Activated T-cell treated with anti-CD3 and anti-CD28 coated beads for 48 hours (primary cell): ENCODE results near the gene SPATS2L.

Experiments used
- DNase-seq: peaks from one replicate; pipeline ENCODE4 v3.0.0-alpha.2; 2020; ENCODE audit warnings: low read depth

SPATS2L gene, protein sequence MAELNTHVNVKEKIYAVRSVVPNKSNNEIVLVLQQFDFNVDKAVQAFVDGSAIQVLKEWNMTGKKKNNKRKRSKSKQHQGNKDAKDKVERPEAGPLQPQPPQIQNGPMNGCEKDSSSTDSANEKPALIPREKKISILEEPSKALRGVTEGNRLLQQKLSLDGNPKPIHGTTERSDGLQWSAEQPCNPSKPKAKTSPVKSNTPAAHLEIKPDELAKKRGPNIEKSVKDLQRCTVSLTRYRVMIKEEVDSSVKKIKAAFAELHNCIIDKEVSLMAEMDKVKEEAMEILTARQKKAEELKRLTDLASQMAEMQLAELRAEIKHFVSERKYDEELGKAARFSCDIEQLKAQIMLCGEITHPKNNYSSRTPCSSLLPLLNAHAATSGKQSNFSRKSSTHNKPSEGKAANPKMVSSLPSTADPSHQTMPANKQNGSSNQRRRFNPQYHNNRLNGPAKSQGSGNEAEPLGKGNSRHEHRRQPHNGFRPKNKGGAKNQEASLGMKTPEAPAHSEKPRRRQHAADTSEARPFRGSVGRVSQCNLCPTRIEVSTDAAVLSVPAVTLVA

DNA sequence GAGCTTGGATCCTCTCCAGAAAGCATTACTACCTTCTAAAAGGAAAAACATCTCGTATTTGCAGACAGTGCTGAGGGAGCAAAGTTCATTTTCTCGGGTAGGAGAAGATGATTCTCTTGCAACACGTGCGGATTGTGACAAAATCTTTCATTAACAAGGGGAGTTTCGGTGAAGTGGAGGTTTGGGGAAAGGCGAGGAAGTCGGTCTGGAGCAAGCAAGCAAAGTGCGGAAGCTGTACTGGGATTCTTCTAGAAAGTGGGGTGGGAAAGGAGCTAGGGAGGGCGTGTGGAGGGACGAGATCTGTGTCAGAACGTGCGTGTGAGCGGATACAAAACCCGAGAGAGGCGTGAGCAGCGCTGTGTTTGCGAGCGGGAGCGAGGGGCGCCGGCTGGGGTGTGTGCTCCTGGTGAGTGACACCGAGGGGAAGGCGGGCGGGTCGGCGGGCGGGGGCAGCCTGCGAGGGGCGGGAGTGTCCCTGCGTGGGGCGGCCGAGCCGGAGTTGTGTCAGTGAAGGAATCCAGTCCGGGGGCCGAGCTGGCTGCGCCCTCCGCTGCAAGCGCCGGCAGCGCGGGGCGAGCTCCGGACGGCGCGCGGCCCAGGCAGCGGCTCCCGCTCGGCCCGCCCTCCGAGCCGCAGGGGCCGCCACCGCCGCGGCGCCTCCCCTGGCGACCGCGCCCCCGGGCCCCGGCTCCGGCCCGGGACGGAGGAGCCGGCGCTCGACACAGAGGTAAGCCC is at the start of gene SPATS2L:
Gene SPATS2L, plus strand, starts transcription at position 498 of the 735 bp plus-strand sequence. CDS start 82,552 bp downstream, outside the sequence.
- peak; percentile 55 for DNase-seq

DNA sequence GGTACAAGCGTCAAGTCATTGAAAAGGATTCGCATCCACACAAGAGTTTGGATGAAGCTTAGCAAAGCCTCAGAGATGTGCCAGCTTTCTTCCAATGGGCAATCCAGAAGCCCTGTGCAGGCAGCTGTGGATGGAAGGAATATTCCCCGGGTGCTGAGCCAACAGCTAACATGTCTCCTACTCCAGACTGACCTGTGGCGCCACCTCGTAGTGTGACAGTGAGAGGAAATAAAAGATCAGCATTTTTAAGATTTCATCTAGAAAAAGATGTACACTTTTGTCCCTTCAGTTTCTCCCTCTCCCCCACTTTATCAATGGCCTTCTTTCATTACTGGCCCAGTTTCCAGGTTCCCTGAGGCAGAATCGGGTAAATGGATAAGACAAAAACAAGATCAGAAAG is 48.9 kb upstream of the SPATS2L start:
- DNase-seq = no peak

DNA sequence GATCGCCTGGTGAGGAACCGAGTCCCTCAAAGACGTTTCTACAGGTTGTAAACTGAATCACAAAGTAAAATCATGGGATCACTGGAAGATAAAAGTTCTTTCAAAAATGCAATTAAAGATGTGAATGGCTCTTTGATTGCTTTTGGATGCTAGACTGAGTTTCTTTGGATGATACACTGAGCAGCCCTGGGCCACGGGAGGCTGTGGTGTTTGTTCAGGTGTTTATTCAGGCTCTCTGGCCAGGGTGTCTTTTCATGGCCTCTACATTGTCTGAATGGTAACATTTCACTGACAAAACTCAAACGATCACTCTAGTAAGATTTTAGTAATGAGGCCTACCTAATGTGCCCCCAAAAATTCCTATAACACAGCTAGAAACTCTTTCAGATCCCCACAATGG is 48.4 kb upstream of the SPATS2L start:
- DNase-seq = no peak

DNA sequence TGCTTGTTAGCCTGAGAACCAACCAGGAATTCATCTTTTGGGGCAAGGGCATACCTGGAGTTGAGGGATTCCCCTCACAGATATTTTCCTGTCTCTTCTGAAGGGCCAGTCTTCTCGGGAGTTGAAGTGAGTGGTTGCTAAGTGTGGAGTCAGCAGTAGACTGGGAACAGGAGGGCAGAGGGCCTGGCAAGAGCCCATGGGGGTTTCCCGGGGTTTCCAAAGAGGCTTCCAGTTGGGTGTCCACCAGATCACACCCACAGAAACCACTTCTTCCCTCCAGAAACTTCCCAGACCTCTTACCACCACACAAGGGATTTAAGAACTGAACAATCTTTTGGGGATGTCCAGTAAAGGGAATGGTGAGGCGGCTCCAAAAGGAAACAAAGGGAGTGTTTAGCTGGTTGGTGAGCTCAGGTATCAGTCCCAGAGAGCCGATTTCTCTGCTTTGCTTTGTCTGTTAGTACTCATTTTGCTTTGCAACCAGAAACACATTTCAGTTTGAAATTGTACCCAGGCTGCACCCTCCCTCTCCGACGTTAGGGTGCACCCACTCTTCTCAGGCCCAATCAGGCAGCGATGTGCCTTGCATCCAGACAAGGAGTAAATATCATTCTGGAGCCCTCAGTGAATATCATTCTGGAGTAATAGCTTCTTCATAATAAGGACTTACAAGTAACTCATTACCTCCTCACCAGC is 47.5 kb upstream of the SPATS2L start:
- no peak for DNase-seq

DNA sequence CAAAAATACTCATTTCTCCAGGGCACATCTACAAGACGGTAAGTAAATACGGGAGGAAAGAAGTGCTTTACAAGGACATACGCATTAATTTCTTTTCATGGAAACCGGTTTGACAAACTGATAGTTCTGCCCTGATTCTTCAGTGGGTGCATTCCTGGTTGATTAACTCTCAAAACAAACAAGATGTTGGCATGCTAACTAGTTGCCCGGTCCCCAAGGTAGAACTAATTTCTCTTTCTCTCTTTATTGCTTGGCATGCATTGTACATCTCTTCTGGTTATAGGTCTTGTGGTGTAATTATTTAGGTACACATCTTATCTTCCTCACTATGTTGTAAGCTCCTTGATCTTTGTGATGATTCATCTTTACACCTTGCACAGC is 46.9 kb upstream of the SPATS2L start:
- DNase-seq = no peak

DNA sequence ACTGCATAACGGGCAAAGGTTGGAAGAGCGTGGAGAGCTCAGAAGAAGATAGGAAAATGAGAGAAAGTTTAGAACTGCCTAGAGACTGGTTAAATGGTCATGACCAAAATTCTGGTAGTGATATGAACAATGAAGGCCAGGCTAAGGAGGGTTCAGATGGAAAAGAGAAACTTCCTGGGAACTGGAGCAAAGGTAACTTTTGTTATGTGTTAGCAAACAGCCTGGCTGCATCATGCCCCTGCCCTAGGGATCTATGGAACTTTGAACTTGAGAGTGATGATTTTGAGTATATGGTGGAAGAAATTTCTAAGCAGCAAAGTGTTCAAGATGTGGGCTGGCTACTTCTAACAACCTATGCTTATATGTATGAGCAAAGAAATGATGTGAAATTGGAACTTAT is 44.4 kb upstream of the SPATS2L start:
- DNase-seq = no peak

DNA sequence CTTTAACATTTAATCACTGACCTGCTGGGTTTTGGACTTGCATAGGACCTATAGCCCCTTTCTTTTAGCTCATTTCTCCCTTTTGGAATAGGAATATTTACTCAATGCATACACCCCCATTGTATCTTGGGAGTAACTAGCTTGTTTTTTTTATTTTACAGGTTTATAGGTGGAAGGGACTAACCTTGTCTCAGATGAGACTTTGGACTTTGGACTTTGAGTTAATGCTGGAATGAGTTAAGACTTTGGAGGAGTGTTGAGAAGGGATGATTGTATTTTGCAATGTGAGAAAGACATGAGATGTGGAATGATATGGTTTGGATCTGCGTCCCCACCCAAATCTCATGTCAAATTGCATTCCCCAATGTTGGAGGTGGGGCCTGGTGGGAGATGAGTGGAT is 43.2 kb upstream of the SPATS2L start:
- DNase-seq = no peak

DNA sequence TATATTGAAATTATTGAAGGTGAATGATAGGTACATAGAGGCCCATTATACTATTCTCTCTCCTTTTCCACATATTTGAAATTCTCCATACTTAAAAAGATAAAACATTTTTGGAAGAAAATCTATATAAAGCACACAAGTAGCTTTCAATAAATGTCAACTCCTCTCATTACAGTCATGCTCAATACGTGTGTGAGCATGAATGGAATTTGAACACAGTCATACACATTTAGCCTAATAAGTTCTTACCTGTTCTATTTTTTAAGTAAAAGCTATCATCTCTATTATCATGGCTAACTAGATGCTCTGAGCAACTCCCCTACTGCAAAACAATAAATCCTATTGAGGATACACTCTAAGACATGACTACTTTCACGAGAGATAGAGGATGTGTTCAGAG is 41.9 kb upstream of the SPATS2L start:
- DNase-seq = no peak

DNA sequence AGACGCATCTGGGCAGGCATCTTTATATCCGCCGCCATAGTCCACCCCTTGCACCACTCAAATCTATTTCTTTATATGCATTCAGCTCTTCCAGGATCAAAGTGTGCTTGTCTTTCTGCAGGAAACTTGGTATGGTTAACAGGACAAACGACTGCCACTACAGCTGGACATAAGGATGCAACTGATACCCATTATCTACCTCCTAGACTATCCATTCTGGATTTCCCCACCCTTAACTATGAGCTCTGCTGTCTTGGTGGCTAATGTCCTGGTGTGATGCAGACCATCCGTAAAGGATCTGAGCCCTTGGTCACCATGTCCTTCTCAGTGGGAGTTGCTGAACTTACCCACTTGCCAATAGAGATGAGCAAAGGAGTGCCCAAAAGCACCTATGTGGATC is 40.1 kb upstream of the SPATS2L start:
- DNase-seq = no peak

DNA sequence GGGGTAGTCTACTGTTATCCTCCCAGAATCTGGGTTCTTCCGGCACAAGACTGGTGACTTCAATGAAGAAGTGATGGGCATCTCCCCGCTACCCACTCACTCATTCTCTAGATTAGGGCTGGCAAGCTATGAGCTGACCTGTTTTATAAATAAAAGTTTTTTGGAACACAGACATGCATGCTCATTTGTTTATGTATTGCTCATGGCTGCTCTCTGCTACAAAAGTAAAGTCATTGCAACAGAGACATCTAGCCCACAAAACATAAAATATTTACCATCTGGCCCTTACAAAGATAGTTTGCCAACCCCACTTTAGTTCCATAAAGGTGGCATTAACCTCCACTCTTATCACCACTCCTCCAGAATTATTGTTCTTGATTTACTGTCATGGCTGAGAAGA is 39.1 kb upstream of the SPATS2L start:
- no peak for DNase-seq

DNA sequence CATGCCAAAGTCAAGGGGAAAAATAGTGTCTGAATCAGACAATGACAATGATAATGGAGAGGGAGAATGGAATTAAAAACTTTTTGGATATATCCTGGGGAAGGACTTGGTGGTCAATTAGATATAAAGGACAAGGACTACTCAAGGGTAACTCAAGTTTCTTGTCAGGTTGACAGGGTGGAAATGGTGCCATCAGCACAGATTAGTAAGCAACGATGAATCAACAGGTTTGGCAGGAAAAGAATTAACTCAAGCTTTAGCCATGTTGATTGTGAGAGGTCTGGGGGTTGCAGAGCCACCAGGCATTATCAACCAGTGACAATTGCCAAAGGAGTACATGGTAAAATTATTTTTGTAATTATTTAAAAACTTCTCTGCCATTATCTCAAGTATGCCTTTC is 35.8 kb upstream of the SPATS2L start:
- no peak for DNase-seq

DNA sequence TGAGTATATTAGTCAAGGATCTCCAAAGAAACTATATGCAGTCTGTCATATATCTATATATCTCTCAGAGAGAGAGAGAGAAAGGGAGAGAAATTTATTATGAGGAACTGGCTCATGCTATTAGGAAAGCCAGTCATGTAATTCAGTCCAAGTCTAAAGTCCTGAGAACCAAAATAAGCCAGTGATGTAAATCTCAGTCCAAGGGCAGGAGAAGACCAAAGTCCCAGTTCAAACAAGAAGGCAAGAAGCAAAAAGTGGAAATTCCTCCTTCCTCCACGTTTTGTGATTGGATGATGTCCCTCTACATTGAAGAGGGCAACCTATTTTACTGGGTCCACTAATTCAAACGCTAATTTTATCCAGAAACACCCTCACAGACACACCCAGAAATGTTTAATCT is 34.2 kb upstream of the SPATS2L start:
- DNase-seq = no peak

DNA sequence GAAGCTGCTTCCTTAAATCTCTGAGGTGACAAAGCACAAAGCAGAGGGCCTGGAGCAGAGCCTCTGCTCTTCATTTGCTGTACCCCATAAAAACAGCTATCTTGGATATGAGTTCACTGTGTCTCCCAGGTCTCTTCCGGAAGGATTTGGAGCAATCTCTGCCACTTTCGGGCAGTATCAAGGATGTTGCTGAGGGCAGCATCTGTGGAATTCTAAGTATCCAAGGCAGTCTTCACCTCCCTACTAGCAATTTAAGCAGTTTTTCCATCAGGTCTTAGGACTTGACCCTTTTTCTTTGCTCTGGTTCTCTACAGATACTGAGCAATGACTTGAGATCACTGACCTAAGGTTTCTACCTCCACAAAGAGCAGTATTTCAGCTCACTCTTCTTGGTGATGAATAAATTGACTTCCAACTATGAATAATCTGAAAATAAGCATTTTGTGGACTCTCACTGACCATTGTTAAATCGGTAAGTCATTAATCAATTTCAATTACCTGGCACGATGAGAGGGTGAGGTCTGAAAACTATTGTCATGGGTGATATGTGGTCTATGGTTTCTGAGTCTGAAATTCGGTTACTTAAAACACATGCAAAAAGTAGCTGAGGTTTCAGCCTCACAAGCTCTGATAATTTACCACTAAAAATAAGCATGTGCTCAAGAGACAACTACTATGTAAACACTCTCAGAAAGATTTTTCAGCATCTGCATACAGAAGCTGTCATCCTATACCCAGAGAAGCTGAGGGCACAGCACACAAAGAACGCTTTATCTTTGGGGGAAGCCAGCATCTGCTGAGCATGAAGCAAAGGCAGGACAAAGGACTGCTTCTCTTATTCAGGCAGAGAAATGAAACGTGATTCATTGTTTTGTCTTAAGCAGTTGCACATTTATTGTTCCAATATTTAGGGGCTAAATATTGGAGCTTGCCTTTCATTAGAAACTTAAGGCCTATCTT is 32.1 kb upstream of the SPATS2L start:
- DNase-seq = no peak

DNA sequence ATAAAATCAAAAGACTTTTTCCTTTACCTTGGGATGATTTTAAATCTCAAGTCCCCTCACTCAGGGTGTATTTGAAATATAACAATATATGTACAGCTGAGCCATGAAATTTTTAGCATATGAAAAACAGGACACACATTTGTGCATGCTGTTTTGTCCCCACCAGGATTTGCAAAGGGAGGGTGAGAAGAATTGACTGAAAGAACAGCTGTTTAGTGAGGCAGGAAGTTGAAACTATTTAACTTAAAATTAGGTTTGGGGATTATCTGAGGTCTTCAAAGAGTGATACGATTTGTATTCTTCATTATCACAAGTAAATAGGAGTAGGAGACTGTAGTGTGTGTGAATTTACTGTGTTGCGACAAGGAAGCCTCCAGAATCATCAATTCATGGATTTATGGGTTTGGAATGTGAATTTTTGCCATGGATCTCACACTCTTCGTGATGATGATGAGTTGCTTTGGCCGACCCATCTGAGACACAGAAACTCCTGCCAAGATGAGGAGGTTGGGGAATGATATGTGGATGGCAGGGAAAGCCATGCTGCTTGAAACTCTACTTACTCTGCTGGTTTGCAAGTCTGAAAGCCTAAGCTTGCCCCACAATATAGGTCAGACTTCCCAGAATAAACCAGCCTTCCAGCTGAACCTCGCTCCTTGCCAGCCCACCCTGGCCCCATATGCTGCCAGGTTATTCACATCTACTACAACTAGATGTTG is 31.0 kb upstream of the SPATS2L start:
- DNase-seq = no peak

DNA sequence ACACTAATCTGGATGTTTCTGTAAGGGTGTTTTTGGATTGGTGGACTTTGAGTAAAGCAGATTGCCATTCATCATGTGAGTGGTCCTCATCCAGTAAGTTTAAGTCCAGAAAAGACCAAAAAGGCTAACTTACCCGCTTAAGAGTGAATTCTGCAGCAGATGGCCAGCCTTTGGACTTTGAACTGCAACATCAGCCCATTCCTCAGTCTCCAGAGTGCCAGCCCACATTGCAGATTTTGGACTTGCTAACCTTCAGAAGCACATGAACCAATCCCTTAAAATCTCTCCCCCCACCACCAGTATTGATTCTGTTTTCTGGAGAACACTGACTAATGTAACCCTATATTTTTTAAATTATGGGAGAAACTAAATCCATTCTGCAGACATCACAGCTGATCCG is 30.0 kb upstream of the SPATS2L start:
- no peak for DNase-seq

DNA sequence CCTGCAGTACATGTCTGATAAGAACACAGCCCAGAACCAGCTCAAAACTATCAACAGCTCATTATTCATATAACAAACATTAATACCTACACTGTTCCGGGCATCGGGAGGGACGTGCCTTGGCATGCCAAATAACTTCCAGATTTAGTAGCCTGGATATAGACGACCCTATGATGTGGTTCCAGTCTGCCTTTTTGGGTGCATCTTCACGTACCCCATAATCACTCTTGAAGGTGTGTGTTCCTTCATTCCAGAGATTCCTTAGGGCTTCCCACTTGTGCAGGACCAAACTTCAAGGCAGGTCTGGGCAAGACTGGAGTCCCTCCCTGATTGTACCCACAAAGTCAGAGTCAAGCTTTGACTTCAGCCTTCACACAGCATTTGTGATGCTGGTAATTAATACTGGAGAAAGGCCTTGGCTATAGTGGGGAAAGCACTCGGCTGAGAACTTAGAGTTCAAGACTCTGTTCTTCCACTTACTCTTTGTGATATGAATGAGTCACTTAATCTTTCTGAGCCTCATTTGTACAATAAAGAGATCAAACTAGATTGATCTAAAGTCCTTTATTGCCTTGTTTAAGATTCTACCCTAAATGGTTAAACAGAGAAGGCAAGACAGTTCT is 27.7 kb upstream of the SPATS2L start:
- no peak for DNase-seq

DNA sequence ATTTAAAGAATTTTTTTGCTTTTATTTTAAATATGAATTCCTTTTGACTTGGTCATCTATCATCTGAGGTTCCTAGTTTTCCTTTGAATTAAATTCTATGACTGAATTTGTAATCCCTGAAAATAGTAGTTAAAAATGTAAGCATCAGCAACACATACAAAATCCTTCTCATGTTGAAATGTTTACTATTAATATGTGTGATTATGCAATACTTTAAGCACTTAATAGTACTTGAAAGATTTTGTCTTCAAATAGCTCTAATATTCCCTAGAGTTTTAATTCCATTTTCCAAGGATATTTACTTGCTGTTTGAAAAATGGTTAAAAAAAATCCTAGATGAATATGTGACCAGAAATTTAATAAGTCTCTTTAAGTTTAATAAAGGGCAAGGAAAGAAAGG is 26.6 kb upstream of the SPATS2L start:
- DNase-seq = no peak

DNA sequence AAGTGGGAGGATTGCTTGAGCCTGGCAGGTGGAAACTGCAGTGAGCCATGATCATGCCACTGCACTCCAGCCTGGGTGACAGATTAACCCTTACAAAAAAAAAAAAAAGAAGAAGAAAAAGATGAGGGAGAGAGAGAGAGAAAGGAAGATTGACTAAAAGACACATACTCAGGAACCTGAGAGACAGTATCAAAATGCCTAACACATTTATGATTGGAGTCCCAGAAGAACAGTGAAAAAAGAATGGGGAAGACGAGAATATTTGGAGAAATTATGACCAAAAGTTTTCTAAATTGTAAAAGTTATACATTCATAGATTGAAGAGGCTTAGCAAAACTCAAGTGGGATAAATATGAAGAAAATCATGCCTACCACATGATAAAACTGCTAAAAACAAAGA is 19.9 kb upstream of the SPATS2L start:
- DNase-seq = no peak

DNA sequence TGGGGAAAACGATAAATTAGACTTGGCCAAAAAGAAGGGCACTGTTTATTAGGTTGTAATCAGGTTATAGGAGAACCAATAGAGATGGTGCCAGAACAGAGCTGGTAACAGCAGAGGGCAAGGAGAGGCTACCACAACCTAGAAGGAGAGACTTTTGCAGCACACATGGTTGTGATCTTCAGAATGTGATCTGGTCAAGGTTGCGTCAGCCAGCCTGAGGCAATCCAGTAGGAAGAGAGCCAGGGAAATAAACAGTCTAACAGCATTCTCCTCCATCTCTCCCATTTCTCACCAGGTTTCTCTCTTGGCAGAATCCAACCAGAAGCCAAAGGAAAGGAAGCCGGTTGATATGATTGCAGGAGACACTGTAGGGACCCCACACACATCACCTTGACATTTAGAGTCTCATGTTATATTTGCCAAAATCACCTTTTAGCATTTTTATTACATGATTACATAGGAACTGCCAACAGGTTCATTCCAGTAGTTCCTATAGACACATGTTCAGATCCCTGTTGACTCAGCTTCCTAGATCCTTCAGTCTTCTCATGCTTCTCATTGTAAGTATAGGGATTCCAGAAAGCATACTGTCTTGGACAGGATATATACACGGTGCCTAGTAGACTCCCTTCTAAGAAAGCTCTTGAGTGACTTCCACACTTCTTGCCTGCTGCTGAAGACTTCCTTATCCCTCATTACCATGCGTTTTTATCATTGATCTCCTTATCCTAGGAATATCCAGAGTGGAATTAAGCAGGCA is 17.6 kb upstream of the SPATS2L start:
- DNase-seq = no peak

DNA sequence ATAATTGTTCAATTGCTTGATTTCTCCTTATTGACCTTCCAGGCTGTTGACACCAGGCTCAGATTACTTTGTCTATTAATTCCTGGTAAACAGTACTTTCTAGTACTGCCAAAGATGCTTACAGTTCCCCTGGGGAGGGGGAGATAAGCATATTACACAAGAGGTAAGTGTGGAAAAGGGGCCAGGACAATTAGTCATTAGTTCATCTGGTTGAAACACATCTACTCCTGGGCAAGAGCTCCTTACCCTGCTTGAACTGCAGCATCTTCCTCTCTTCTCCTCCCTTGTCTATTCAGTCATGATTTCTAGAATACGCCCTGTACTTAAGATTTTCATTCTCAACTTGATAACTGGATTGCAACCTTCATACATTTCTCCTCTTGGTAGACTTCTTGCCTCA is 10.4 kb upstream of the SPATS2L start:
- no peak for DNase-seq
